GM19452 (cell line): ENCODE results near the gene AMPD3.

Experiments used
- ATAC-seq: cut with Tn5 transposase; IDR thresholded peaks from one replicate; pipeline ENCODE4 v1.9.1; 2021; ENCODE audit not compliant: unreplicated experiment

Gene AMPD3

DNA sequence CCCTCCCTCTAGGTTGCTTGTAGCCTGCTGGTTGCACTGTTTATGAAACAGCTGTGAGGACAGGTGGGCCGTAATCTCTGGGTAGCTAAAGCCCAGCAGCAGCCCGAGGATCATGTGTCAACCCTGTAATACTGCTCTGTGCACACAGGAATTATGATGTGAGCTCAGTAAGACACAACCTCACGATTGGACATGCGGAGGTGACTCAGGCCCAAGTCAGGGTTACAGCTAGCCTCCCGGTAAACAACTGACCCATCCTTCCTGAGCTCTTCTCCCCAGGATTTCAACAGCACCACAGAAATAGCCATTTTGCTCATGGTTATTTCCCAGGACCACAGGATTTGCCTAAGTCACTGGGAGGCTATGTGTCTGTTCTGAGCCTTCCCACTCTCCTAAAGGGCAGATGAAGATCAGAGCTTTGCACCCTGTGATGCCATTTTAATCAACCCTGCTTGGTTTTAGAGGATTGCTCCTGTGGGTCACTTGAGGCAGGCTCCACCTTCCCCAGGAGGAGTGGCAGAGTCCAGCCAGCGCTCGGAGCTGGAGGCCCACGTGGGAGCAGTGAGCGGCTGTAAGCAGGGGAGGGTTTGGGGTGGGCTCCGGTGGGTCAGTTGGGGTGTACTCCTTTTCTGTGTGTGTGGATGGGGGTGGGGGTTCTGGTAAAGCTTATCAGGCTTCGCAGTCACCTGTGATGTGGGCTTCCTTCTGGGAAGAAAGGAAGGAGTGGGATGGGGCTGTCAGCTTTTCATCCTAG lies at the start of gene AMPD3:
Gene AMPD3, plus strand, starts transcription at position 387 of the 754 bp plus-strand sequence. CDS start 6,256 bp downstream, outside the sequence.
- ATAC-seq: no peak

DNA sequence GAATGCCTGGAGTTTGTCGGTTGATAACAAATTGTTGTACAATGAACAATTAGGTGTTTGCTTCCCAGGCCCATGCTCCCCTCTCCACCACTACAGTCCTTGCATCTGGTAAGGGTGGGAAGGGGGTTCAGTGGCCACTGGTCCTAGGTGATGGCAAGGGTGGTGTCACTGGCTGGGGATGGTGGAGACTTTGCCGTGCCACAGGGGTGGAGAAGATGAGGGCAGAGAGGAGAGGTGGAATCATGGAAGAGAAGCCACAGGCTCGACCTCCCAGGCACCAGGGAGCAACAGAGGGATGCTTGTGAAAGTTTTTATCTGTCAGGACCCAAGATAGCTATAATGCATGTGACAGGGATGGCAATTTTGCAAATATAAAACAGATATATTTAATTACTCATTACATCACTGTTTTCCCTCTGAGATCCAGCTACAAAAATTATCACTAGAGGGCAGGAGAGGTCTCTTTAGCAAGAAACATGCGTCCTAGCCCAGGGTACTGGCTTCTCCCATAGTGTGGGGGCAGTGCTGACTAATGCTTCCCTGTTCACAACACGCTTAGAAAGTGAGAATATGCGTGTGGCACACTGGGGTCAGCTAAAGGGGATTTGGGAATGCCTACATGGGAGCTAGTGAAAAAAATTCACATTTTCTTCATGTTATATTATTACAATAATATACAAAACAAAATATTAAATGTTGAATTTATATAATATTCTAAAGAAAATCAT lies 49.0 kb upstream of the AMPD3 start:
- no peak for ATAC-seq

DNA sequence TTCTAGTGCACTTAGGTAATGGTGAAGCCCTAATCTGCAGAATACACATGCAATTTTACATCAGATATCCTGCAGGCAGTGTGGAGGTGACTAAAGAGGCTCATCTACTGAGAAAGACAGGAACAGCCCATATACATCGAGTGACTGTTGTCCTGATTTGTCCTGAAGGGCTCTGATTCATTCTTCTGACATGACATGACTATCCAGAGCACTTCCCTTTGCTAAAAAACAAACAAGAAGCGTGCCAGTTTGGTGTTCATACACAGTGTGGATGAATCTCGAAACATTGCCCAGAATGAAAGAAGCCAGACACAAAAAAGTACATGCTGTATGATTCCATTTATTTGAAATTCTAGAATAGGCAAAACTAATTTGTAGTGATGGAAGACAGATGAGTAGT lies 48.0 kb upstream of the AMPD3 start:
- no peak for ATAC-seq

DNA sequence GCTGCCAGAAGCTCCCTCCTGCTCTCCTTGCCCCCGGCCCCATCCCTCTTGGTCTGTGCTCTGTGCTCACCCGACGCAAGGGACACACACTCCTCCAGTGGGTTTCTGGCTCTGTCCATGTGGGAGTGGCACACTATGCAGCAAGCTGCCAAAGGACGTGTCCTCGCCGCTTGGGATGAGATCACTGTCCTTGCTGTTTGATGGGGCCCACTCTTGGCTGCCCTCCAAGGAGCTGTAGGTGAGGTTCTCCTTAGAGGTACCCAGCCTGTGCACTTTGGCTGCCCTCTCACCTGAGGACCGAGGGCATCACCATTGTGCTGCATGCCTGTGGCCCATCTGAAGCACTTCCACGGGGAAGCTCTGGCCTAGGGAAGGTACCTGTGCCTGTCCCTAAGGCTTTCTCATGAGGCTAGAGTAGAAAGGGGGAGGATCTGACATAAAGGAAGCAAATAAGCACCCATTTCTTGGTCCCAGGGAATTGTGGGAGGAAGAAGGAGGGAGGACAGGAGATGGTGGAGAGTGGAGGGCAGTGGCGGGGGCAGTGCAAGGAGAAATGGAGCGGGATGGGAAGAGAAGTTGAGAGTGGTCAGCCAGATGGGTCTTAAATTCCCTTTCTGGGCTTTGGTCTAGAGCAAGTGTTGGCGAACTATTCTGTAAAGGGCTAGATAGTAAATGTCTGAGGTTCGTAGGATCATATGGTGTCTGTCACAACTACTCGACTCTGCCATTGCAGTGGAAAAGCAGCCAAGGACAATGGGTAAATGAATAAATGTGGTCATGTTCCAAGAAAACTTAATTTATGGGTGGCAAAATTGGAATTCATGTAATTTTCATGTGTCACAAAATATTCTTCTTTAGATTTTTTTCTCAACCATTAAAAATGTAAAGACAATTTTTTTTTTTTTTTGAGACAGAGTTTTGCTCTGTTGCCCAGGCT lies 47.0 kb upstream of the AMPD3 start:
- ATAC-seq: no peak

- ATAC-seq: no peak
Observed at GRCh38 chr11:10409207-10409661, 45.8 kb upstream of the AMPD3 start.

- ATAC-seq: no peak
Observed at GRCh38 chr11:10410106-10410843, 44.8 kb upstream of the AMPD3 start.

DNA sequence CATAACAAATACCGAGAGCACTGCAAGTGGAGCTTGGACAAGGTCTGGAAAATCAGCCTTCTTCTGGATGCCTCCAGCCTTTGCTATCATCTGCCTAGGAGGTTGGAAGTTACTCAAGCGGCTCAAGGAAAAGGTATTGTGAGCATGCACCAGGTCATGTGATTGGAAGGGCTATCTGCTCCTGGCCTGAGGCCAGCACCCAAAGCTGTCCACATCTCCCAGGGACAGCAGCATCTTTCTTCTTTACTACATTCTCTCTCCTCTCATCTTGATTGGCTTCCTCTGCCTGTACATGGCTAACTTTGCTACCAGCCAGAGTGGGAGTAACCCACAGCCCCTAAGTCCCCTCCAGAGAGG lies 44.2 kb upstream of the AMPD3 start:
- no peak for ATAC-seq

GRCh38 chr11:10412266-10412665 lies 42.8 kb upstream of the AMPD3 start:
- ATAC-seq: no peak

DNA sequence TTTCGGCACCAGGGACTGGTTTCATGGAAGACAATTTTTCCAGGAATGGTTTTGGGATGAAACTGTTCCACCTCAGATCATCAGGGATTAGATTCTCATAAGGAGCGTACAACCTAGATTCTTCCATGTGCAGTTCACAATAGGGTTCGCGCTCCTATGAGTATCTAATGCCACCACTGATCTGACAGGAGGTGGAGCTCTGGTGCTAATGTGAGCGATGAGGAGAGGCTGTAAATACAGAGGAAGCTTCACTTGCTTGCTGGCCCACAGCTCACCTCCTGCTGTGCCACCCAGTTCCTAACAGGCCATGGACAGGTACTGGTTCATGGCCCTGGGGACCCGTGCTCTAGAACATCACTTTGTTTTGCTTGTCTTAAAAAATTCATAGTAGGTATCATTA lies 41.8 kb upstream of the AMPD3 start:
- no peak for ATAC-seq

DNA sequence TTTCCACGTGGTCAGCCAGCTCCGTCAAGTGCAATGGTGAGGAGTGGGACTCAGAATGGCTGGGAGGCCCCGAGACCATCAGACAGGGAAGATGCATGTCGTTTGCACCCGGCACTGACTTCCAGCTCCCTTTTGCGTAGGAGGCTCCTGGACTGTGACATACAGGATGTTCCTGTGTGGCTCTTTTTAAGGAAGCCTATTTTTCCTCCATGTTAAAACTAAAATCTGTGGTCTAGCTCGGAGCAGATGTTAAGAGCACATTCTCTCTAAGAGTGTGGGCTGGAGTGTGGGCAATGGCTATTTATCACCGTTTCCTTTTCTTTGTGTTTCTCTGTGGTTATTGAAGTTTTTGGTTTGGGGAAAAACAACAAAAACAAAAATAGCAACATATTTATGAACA lies 40.9 kb upstream of the AMPD3 start:
- ATAC-seq: no peak

GRCh38 chr11:10414659-10415058 lies 40.4 kb upstream of the AMPD3 start:
- no peak for ATAC-seq

- no peak for ATAC-seq
Observed at GRCh38 chr11:10415817-10416392, 39.2 kb upstream of the AMPD3 start.

DNA sequence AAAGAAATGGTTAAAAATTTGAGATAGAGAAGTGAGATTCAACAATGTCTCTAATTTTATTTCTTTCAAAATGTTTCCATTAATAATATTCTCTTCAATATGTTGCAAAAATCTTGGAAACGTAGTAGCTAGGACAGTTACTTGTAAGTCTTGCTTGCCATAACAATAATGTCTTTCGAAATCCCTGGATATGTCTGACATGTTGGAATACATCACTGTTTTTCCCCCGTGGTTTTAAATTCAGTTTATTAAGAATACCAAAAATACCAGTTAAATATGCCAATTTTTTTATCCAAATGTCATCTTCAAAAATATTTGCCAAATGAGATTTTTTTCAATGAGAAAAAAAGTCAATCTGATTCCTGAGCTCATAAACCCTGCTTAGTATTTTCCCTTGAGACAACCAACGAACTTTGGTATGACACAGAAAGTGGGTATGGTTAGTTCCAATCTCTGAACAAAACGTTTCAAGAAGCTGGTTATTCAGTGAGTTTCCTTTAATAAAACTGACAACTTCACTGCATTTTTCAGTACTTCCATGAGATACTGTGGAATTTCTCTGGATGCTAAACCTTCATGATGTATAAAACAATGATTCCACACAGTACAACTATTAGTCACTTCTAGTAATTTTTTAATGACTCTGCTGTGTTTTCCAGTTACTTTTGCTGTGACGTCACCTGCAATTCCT lies 36.7 kb upstream of the AMPD3 start:
- ATAC-seq: no peak

DNA sequence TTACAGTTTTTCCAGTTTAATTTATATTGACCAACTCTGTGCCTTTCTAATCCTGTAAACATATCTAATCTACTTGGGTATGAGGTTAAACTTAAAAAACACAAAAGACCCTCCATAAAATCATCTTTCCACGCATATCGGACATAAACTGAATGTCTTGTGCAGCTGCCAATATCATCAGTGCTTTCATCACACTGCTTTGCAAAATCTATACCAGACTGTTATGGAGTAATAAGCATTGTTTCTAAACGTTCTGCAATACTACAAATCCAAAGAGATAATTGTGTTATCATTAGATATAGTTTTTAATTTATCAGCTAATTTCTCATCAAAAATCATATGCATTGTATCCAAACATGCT lies 36.1 kb upstream of the AMPD3 start:
- no peak for ATAC-seq

DNA sequence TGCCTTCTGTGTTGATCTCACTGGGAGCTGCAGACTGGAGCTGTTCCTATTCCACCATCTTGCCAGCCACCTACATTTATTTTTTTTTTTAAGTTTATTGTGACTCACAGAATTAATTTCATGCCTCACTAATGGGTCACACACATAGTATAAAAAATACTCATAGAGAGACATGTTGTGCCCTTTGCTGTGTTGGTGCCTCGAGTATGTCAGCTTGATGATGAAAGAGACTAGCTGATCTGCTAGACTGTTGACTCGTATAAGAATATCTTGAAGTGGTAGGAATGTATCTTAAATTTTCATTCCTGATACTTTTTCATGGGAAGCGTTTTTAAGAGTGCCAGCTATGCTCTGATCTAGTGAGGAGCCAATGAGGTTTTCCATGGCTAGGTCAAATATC lies 28.6 kb upstream of the AMPD3 start:
- no peak for ATAC-seq

GRCh38 chr11:10428453-10428852 lies 26.6 kb upstream of the AMPD3 start:
- no peak for ATAC-seq

- ATAC-seq: no peak
Observed at GRCh38 chr11:10429526-10429925, 25.5 kb upstream of the AMPD3 start.

DNA sequence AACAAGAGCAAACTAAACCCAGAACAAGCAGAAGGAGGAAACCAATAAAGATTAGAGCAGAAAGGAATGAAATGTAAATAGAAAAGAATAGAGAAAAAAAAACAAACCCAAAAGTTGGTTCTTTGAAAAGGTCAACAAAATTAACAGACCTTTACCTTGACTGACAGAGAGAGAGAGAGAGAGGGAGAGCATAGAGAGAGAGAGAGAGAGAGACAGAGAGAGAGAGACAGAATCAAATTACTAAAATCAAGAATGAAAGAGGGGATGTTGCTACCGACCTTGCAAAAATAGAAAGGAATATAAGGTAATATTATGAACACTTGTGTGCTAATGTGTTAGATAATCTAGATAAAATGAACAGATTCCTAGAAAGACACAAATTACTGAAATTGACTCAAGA lies 22.6 kb upstream of the AMPD3 start:
- ATAC-seq: no peak

DNA sequence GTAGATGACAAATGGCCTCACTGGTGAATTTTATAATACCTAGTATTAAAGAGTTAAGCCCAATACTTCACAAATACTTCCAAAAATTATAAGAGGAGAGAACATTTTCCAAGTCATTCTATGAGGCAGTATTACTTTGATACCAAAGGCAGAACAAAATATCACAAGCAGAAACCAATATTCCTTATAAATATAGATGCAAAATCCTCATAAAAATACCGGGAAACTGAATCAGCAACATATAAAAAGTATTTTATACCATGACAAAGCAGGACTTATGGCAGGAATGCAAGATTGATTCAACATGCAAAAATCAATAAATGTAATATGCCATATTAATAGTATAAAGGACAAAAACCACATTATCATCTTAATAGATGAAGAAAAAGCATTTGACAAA lies 22.1 kb upstream of the AMPD3 start:
- ATAC-seq: no peak

GRCh38 chr11:10436224-10436623 lies 18.8 kb upstream of the AMPD3 start:
- no peak for ATAC-seq
